GM12872 (cell line): ENCODE results near the gene RTL10.

Source experiments
- TF ChIP-seq, protein P1 (sequence below): IDR thresholded peaks from 3 replicates; pipeline ENCODE4 v1.5.1; 2011; ENCODE audit warnings: low read depth, mild to moderate bottlenecking, low read length, moderate library complexity; ENCODE audit not compliant: insufficient read depth

The RTL10 gene

DNA sequence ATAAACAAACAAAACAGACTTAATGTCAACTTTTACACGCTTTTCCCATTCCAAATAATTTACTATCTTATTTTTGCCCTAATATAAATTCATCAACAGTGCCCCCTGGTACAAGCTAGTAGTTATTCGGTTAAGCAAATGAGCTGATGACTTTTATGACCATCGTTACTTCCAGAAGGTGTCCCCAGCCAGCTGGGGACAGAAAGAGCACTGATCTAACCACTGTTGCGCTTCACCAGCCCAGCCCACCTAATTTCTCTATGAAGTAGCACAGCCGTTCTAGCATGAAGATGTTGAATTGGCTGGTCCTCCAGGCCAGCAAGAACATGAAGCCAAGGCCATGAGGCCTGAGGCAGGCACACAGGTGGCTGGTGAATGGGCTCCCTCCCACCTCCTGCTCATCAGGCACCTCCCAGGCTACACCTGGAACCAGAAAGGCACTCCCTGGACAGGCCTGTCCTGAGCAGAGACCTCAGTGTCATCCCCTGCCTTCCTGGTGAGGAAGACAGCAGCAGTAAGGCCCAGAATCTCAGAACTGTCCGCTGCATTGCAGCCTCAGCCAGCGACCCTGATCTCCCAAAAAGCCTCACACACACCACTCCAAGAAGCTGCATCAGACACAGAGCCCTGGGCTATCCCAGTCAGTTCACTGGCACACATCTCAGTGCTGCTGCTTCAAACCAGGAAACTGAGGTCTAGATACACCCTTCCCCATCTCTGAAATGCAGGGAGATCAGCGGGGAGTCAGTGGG, 12.9 kb downstream of the RTL10 start:
- TF ChIP-seq, protein P1, sequence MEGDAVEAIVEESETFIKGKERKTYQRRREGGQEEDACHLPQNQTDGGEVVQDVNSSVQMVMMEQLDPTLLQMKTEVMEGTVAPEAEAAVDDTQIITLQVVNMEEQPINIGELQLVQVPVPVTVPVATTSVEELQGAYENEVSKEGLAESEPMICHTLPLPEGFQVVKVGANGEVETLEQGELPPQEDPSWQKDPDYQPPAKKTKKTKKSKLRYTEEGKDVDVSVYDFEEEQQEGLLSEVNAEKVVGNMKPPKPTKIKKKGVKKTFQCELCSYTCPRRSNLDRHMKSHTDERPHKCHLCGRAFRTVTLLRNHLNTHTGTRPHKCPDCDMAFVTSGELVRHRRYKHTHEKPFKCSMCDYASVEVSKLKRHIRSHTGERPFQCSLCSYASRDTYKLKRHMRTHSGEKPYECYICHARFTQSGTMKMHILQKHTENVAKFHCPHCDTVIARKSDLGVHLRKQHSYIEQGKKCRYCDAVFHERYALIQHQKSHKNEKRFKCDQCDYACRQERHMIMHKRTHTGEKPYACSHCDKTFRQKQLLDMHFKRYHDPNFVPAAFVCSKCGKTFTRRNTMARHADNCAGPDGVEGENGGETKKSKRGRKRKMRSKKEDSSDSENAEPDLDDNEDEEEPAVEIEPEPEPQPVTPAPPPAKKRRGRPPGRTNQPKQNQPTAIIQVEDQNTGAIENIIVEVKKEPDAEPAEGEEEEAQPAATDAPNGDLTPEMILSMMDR = no peak

DNA sequence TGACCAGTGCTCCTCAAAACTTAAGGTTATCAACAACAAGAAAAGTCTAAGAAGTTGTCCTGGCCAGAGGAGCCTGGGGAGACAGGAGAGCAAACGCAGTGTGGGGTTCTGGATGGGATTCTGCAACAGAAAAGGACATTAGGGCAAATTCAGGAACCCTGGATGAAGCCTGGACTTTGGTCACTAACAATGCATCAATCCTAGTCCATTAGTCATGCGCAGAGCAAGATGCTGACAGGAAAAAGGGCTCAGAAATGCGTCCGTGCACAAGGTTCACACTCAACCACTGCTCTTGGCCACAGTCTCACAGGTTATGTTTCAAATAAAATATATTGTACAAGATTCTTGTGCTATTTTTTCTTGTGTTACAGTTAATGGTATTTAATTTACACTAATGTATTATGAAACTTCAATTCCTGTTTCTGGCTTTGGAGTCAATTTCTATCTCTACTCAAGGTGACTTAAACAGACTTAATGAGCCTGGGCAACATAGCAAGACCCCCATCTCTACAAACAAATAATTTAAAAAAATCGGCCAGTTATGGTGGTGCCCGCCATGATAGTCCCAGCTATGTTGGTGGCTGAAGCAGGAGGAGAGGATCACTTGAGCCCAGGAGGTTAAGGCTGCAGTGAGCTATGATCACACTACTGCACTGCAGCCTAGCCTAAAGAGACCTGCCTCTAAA, 13.6 kb downstream of the RTL10 start:
- TF ChIP-seq, protein P1 = no peak

DNA sequence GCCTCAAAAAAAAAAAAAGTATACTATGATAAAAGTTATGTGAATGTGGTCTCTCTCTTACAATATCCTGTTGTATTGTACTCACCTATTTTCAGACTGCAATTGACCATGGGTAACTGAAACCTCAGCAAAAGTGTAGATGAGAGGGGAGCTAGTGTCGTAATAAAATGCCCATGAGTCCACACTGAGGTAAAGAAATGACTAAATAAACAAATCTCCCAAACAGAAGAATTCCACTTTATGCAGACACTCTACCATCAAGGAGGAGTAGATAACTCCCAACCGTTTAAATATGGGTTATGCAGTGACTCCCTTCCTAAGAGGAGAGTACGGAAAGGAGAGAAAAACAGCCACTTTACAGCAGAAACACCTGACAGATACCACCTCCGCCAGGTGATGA, 14.6 kb downstream of the RTL10 start:
- TF ChIP-seq, protein P1 = no peak

DNA sequence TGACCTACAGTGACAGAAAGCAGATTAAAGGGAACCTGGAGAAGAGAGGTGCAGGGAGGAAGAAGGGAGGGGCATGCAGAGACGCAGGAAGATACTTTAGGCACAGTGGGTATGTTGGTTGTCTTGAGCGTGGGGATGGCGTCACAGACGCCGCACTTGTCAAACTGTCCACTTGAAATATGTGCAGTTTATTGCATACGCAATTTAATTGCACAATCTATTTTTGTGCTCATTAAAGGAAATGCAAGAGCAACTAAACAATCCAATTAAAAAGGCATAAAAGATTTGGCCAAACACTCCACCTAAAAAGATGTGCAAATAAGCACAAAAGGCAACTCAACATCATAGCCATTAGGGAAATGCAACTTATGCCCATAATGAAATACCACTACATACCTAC, 16.8 kb downstream of the RTL10 start:
- TF ChIP-seq, protein P1 = no peak

DNA sequence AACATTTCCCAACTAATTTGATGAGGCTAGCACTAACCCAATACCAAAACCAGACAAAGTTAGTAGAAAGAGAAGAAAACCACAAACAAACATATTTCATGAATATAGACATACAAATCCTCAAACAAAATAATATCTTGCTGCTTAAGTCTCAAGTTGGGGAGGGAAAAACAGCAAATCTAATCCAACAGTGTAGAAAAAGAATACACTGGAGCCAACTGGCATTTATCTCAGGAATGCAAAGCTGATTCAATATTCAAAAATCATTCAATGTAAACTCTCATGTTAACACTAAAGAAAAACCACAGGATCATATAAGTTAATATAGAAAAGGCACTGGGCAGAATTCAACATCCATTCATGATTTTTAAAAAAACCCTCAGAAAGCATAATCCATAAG, 18.2 kb downstream of the RTL10 start:
- TF ChIP-seq, protein P1 = no peak

DNA sequence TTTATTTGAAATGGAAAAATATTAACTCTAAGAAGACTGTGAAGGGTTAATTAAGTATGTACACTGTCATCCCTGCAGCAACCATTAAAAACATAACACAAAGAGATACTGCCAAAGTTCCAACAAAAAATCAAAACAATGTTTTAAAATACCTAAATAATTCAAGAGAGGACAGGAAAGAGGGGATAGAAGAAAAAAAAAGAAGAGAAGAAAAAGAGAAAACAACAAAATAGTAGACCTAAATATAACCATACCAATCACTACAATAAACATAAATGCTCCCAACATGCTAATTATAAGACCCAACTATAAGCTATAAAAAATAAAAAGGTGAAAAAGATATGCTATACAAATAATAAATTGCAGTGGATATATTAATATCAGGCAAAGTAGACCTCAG, 20.1 kb downstream of the RTL10 start:
- TF ChIP-seq, protein P1 = no peak

DNA sequence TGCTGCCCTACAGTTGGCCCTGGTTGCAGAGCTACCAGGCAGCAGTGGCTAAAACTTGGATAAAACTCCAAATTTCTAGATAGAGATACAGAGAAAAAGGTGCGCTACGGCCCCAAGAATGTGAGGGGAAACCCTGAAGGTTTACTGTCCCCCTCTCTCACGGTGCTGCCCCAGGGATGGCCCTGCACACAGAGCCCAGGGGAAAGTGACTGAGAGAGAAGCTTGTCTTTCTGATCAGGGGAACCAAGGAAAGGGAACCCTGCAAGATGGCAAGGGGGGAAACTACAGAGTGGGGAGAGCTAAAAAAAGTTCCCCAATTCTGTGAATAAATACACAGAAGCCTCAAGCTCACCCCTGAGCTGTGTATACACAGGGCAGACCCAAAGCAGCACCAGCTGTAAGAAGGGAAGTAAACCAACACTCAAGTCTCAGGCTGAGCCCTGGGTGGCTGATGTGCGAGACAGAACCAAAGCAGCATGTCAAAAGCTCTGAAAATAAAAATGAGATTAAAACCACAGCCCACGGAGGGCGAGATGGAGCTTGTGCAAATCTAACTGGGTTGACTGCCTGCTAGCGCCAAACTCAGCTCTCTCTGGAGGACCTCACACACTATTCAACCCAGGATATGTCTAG, 22.1 kb downstream of the RTL10 start:
- TF ChIP-seq, protein P1 = no peak
